GM13976 (cell line): Measurements from ENCODE around the gene PLEKHF1.
A peak's percentile ranks its signal among the peaks of the same experiment; 100 is the strongest.

Experiments
- DNase-seq: peaks from one replicate; pipeline ENCODE4 v3.0.0; 2012; ENCODE audit warnings: low spot score
- in situ Hi-C: fragments of 300-500 bp; cut with MboI; formaldehyde crosslinking; loops from one replicate; pipeline ENCODE4 v1.12.0; 2022; ENCODE audit warnings: low sequenced_read_pairs, mixed read lengths, inconsistent platforms; ENCODE audit not compliant: unreplicated experiment
- TF ChIP-seq, protein P1 (sequence below): IDR thresholded peaks from 2 replicates; pipeline ENCODE4 v1.5.1; 2012; ENCODE audit warnings: borderline replicate concordance, mild to moderate bottlenecking; ENCODE audit not compliant: insufficient read depth; ENCODE audit errors: extremely low read depth, missing control alignments, control extremely low read depth

Gene PLEKHF1

DNA sequence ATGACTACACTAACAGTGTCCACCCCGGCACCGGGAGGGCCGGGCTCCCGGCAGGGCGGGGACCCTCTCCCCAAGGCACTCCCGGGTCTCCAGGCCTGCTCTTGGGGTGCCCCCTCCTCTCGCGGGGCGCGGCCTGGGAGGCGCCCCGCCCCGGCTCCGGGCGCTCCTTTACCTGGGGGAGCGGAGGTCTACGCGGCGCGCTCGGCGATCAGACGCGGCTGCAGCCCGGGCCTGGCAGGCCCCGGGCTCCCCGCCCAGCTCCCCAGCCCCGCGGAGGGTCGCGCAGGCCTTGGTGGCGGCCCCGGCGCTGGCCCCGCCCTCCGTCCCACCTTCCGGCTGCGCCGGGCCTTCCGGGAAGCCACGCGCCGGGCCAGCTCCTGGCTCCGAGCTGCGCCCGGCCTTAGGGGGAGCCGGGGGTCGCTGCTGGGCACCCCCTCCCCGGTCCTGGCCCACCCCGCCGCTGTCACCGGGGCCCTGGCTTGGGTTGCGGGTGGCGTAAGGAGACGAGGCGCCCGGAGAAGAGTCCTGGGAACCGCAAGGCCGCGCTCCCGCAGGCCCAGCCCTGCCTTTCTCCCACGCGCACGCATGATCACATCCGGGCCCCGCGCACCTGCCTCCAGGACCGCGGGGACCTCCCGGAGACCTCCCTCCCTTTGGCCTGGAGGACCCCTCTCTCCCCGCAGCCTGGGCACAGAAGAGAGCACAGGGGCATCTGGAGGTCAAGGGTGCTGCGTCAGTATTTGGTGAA is 49.9 kb downstream of the PLEKHF1 start, which contains the start of gene C19orf12:
Gene C19orf12 (minus strand): TSS at position 309 of the 748 bp plus-strand sequence. CDS start 6,848 bp downstream, outside the sequence.
- TF ChIP-seq, protein P1, sequence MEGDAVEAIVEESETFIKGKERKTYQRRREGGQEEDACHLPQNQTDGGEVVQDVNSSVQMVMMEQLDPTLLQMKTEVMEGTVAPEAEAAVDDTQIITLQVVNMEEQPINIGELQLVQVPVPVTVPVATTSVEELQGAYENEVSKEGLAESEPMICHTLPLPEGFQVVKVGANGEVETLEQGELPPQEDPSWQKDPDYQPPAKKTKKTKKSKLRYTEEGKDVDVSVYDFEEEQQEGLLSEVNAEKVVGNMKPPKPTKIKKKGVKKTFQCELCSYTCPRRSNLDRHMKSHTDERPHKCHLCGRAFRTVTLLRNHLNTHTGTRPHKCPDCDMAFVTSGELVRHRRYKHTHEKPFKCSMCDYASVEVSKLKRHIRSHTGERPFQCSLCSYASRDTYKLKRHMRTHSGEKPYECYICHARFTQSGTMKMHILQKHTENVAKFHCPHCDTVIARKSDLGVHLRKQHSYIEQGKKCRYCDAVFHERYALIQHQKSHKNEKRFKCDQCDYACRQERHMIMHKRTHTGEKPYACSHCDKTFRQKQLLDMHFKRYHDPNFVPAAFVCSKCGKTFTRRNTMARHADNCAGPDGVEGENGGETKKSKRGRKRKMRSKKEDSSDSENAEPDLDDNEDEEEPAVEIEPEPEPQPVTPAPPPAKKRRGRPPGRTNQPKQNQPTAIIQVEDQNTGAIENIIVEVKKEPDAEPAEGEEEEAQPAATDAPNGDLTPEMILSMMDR = no peak
- DNase-seq = peak; percentile 83
- in situ Hi-C loops = no loop called here

DNA sequence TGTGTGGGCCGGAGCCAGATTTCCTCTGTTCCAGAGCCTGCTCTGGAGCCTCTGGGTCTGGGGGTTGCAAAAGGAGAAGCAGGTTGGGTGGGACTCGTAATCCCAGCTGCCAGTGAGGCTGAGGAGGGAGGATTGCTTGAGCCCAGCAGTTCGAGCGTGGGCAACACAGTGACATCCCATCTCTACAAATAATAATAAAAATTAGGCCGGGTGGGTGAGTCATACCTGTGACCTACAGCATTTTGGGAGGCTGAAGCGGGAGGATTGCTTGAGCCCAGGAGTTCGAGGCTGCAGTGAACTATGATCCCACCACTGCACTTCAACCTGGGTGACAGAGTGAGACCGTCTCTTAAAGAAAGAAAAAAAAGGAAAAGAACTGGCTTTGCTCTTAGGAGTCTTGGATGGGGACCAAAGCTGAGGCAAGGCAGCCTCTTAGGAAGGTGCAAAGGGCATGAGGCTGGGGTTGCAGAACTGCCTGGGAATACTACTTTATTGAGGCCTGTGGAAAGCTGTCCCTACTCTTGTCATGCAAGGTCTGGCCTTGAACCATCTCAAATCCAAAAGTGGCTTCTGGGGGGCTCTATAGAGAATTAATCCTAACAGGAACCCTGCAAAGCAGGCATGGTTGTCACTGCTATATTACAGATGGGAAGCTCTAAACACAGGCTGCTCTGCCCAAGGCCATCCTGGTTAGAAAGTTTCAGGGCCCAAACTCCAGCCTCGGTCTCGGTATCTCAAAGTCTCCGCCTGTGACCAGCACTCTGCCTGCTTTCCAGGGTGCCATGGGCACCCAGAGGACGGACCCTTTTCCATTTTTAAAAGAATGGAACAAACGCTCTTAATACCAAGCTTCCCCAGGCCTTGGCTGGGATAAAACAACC is 50.7 kb downstream of the PLEKHF1 start:
- in situ Hi-C loops = no loop called here
- TF ChIP-seq, protein P1 = no peak
- no peak for DNase-seq

DNA sequence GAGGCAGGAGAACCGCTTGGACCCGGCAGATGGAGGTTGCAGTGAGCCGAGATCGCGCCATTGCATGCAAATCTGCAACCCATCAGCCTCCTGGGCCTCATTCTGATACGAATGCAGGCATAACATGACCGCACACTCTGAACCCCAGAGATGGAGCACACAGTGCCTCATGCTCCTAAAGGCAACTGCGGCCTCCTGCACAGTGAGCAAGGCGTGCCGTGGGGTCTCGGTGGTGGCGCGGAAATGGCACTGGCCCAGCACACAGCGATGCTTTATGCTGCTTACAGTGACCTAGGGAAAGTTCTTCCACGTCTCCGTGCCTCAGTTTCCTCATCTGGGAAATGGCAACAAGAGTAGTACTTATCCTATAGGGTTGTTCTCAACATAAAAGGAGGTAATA is 51.8 kb downstream of the PLEKHF1 start:
- in situ Hi-C loops = no loop called here
- TF ChIP-seq, protein P1 = no peak
- DNase-seq = no peak

DNA sequence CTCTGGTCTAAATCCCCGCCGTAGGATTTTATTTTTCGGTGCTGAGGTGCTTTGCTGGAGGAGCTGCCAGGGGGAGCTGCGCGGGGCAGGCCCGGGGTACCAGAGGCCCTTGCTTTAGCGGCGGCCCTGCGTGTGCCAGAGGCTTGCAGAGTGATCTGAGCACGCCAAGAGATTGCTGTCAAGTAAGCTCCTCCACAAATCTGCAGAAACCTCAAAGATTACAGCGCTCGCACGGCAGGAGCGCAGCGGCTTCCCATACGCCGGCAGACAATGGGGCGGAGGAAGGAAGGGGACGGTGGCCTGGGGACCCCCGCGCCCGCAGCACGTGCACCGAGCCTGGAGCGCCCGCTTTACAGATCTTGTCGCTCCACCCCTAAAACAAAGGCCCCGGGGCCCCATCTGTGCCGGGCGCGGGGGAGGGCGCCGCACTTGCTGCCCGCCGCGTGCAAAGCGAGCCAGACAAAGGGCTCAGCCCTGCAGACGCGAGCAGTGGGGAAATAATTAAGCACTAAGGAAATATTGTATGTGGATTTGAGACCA is 58.9 kb downstream of the PLEKHF1 start:
- no peak for DNase-seq
- in situ Hi-C loops = no loop called here
- TF ChIP-seq, protein P1 = no peak

DNA sequence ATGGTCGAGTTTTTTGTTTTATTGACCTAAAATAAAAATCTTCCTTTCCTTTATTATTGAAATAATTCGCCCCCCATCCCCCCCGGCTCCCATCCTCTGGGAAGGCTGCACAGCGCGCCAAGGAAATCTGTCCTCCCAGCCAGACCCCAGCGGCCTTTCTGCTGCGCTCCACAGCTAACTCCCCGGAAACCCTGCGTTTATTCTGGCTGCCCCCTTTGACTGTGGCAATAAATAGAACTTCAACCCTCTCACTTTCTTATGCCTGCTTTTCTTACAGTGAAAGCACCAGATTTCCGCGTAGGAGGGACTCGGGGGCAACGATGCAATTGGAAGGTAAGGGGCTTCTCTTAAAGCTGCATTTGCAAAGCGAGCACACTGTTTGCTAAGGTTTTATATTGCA is 59.5 kb downstream of the PLEKHF1 start:
- TF ChIP-seq, protein P1 = no peak
- no peak for DNase-seq
- in situ Hi-C loops = no loop called here
